Stimulated activated CD8-positive, alpha-beta memory T cell treated with anti-CD3 and anti-CD28 coated beads, Interleukin-4, amount 100 ng/mL, for 4 hours (primary cell): ENCODE data around the gene CMTM1.
A peak's percentile ranks its signal among the peaks of the same experiment; 100 is the strongest.
"Not testable (repeated sequence)": the region's sequence is repeated elsewhere in the genome, so short reads cannot be mapped to it uniquely, and the experiment has no call there.

Source experiments
- DNase-seq, 2 donors: peaks; one replicate each; pipeline ENCODE4 v3.0.0-alpha.2; 2020; ENCODE audit warnings: low read depth in 2 of 2, low spot score in 1 of 2

The CMTM1 gene

DNA sequence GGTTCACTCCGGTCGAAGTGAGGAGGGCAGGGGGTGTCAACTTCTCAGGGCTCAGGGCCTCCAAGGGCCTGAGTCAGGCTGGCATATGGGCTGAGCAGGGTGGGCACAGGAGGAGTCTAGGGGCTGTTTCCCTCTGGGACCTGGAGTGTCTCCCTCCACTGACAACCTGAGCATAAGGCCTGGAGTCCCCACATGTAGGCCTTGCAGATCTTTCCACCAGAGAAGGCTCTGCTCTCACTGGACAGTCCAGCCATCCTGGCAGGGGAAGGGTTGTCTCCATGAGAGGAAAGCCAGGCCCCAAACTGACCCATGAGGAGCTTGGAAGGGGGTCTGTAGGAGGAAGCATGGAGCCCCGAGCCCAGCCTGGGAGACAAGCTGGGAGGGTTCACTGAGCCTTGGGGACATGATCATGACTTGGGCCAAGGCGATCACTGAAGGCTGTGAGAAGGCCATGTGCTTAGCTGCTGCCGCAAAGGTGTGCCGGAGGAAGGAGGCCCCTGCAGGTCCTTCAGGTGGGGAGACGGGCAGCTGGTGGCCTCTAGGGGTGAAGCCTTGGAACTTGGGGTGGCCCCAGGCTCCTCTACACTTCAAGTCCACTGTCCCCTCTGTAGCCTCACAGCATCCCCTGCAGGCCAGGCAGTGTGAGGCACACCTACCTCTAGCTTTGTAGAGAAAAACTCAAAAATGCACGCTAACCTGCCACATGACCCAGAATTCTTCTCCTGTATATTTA, 22.9 kb downstream of the CMTM1 start:
- DNase-seq, result peak in 1 of 2 donors; percentile 44

DNA sequence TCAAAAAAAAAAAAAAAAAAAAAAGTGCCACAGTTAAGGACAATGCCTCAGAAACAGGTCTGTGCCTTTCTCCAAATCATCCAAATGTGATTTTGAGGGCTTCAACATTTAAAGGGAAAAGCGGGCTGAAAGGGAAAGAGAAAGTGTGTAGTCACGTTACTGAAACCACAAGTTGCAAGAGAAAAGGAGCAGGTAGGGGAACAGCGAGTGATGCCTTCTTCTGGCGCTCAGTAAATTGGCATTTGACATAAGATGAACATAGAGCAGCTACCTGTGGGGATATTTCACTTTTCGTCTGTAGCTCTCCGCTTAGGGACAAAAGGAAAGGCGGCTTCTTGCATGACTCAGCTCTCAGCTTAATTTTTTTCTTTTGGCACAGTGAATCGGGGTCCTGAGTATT, 24.1 kb downstream of the CMTM1 start:
- no peak for DNase-seq

DNA sequence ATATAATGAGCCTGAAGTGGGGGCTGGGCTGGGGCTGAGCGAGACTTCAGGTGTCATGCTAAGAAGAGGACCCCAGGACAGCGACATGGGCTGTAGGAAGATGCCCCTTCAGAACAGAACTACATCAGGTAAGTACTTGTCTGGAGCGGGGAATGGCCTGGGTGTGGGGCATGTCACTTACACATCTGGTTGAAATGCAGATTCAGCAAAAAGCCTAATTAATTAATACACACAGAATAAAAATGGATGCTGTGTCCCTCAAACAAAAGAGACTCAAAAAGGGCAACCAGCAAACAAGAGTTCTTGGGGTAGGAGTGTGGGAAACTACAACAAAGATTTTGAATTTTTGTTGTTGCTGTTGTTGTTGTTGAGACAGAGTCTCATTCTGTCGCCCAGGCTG, 24.8 kb downstream of the CMTM1 start:
- DNase-seq, result no peak

DNA sequence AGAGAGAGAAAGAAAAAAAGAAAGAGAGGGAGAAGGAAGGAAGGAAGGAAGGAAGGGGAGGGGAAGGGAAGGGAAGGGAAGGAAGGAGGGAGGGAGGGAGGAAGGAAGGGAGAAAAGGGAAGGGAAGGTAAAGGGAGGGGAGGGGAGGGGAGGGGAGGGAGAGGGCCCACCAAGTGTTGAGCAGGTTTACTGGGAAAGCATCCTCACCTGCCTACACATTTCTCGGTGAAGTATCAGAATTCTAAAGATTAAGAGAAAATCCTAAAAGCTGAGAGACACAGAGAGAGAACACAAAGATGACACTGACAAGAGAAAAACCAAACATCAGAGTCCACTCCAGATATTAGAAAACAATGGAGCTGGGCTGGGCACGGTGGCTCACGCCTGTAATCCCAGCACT, 26.0 kb downstream of the CMTM1 start:
- DNase-seq, result no peak

DNA sequence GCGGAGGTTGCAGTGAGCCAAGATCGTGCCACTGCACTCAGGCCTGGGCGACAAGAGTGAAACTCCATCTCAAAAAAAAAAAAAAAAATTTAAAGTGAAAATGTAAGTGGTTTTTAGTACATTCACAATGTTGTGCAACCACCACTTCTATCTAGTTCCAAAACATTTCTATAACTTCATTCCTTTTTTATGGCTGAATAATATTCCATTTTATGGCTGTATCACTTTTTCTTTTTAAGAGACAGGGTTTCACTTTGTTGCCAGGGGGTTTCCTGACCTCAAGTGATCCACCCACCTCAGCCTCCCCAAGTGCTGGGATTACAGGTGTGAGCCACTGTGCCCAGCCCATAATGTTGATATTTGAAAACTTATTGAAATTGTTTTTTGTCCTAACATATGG, 26.6 kb downstream of the CMTM1 start:
- DNase-seq, result no peak

DNA sequence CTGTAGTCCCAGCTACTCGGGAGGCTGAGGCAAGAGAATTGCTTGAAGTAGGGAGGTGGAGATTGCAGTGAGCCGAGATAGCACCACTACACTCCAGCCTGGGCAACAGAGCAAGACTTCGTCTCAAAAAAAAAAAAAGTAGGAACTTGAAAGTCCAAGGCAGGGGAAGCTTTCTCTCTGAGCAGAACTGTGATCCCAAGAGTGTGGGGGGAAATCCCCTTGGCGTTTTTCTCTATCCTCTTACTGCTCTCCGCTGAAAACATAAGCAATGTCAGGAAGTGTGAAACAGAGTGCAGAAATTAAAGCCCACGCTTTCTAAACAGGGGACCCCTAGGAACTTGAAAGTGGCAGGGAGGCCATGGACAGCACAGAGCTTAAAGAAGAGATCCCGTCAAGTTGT, 28.5 kb downstream of the CMTM1 start:
- no peak for DNase-seq

DNA sequence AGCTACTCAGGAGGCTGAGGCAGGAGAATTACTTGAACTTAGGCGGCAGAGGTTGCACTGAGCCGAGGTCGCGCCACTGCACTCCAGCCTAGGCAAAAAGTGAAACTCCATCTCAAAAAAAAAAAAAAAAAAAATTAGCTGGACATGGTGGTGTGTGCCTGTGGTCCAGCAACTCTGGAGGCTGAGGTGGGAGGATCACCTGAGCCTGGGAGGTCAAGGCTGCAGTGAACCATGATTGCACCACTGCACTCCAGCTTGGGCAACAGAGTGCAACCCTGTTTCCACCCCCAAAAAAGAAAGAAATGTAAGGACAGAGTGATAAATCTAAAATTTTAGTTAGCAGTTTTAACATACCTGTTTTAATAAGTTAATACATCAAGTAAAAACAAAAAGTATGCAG, 30.3 kb downstream of the CMTM1 start:
- DNase-seq, result not testable (repeated sequence)

DNA sequence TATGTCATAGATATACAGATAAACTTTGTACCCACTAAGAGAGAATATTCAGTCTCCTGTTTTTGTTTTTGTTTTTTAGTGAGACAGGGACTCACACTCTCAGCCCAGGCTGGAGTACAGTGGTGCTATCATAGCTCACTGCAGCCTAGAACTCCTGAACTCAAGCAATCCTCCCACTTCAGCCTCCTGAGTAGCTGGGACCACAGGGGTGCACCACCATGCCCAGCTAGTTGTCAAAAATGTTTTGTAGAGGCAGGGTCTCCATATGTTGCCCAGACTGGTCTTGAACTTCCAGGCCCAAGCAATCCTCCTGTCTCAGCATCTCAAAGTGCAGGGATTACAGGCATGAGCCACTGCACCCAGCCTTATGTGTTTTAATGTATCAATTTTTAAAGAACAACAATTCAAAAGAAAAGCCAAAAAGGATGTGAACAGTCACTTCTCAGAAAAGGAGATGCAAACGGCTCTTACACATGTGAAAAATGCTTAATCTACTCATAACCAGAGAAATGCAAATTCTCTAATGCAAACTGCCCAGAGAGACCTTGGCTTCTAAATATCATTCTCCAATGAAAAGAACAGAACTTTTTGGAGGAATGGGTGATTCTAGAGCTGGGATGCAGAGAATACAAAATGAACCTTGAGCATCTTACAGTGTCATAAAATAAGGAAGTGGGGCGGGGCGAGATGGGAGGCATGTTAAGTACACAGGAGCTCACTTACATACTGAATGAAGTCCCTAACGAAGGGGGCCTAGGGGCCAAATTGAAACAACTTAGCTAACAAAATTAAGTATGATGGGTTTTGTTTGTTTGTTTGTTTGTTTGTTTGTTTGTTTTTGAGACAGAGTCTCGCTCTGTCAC, 31.0 kb downstream of the CMTM1 start:
- DNase-seq, result no peak

DNA sequence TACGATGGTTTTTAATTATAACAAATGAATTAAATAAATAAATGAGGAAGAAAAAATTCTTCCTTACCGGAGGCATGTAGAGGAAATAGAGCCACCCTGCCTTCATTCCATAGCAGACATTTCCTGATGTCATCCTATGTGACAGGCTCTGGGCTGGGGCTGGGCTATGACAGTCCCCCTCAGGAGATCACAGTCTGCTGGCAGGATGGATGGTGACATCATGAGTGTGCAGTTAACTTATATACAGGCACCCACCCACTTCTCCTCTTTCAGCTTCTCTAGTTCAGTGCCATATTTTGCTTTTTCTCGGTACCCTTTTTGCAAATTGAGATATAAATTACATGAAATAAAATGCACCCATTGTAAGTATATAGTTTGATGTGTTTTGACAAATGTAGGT, 31.9 kb downstream of the CMTM1 start:
- no peak for DNase-seq

DNA sequence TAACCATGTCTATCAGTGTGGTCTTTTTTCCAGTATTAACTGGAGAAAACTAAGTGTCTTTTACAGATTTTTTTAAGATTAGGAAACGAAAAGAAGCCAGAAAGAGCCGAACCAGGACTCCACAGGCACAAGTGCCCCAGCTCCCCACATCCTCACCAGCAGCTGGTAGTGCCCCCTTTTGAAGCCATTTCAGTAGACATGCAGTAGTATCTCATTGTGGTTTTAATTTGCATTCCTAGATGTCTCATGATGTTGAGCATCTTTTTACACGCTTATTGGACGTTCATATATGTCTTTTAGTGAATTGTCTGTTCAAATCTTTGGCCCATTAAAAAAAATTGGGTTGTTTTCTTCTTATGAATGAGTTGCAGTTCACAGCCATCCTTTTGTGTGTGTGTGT, 33.5 kb downstream of the CMTM1 start:
- DNase-seq, result no peak

DNA sequence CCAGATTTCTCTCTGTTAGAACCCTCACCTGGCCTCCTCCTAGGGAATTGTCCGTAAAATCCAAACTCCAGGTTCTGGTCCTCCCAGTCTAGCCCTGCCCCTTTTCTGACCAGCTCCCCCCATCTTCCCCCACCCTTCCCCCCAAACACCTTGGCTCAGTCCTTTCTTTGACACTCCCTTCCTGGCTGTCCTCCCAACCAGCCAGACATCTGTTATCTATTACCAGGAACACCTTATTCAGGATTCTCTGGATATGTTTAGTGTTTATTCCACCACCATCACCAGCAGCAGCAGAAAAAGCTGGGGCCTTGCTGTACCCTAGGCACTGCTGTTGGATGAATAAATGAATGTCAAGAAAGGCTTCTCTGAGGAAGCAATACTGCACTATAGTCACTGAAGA, 34.2 kb downstream of the CMTM1 start:
- no peak for DNase-seq

DNA sequence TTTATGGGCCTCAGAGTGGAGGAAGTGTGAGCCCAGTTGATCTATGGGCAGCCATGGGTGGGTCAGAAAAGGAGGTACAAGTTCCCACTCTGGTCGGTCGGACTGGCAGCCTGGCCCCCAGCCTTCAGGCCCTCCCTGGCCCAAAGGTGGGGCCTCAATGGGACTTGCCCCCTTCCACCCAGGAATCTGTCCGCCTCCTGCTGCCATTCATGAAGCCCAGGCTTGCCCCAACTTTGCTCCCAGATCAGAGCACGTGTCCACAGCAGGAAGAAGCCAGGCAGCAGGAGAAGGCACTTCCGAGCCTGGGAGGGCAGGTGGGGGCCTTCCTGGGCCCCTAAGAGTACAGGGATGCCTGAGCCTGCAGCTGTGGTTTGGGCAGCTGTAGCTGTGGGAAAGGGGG, 35.2 kb downstream of the CMTM1 start:
- no peak for DNase-seq

DNA sequence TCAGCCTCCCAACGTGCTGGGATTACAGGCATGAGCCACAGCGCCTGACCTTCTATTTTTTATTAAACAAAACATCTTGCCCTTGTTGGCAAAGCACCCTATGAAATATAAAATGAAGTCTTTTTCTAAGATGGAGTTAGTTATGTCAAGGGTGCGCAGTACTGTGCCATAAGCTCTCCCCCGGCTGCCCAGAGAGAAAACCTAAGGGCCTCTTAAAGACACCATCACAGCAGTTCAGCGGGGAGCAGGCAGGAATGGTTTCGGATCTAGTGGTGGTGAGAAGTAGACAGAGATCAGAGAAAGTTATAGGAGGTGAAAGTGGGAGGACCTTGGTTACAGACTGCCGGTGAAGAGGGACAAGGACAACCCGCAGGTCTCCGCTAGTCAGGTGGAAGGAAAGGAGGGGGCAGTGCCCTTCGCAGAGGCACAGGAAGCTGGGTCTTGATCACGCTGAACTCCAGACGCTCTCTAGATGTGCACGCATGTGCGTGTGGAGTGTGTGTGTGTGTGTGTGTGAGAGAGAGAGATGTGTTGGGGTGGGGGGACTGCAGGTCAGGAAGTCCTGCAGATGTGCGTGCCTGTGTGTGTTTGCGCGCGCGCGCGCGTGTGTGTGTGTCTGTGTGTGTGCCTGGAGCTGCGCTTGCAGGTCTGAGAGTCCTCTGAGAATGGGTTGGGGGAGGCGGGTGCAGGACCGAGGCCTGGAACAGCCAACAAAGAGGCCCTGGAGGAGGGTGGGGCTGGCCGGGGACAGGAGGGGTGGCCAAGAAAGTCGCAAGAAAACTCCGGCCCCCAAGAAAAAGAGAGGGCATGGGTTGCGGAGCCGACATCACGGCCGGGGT, 37.5 kb downstream of the CMTM1 start:
- peak in 1 of 2 donors; percentile 38 for DNase-seq

DNA sequence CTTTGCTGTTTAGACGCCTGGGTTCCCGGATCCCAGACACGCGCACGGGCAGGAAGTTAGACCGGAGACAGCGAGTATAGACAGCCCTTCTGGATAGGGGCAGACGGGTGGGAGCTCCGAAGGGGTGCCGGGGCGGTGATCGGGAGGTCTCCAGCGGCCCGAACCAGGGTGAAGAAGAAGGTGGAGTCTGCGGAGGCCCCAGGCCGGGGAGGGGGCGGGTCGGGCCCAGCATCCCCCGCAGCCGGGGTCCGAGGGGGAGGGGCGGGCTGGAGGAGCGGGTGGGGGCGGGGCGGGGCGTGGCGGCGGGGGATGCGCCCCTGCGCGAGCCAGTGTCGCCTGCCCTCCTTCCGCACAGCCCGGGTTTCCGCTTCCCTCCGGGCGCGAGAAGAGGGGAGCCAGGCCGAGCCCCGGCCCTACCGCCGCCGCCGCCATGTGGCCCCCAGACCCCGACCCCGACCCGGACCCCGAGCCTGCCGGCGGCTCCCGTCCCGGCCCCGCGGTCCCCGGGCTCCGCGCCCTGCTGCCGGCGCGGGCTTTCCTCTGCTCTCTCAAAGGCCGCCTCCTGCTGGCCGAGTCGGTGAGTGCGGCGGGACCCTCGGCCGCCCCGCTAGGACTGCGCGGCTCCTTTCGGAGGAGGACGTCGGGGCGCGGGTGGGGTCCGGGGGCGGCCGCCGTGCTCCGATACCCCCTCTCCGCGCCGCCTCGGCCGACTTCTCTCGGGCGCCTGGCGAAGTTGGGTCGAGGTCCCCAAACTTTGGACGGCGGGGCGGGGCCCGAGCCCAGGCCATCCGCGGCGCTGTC, 38.3 kb downstream of the CMTM1 start, which contains the start of gene CMTM3:
CMTM3 (plus strand) TSS at position 329 of the 801 bp plus-strand sequence; CDS start at position 431, 102 bp downstream.
- DNase-seq, result peak; percentile 51 to 52

DNA sequence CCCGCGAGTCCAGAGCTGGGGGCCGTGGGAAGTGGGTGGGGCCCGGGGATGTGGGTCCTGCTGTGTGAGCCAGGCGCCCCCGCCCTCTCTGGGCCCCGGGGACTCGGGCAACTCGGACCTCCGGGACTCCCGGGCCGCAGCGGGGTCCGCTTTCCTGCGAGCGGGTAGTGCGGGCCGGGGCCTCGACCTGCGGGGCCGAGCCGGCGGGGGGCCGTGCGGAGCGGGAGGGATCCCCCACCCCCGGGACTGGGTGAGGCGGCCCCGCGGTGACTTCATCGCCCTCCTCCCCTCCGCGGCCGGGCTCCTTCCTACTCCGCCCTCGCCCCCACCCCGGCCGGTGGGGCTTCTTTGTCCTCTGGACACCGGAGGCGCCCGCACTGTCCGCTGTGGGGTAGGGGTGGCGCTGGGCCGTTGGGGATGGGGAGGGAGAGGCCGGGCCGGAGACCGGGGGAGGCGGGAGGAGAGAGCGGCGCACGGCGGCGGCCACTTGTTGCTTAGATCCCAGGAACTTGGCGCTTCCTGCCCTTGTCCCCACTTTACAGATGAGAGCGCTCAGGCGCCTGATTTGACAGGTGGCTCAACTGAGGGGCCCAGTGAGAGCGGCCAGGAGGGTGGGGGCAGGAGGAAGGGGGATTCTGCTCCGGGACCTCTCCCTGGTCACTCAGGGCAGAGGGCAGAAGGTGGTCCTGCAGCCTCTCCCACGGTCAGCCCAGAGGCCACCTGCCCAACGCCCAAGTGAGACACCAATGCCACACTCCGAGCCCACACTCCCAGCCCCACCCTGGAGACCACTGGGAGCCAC, 39.1 kb downstream of the CMTM1 start:
- DNase-seq, result no peak

DNA sequence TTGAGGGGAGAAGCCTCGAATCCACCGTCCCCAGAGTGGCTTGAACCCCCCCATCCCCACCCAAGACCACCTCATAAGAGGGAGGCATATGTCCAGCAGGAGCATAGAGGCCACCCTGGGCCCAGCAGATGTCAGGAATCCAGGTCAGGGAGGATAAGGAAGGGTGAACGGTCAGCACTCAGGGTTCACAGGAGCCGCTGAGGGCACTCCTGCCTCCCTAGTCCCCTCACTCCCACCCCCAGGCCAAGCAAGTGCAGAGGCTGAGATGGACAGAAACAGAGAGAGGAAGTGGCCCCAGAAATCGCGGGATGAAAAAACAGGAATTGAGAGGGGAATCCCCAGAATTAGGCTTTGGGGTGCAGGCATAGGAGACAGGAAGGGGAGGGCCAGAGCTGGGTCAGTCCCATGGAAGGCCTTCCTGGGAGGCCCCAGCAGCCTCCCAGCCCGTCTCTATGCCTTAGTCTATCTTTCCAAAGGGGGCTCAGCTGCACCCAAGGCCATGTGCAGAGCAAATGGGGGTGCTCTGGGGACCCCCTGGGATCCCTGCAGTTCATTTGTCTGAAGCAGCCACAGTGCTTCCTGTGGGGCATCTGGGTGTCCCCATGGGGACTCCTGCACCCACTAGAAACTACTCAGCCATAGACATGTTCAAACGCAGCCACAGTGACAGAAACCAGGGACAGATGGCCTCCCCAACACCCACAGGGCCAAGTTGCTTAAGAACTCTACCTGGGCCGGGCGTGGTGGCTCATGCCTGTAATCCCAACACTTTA, 39.9 kb downstream of the CMTM1 start:
- no peak for DNase-seq

DNA sequence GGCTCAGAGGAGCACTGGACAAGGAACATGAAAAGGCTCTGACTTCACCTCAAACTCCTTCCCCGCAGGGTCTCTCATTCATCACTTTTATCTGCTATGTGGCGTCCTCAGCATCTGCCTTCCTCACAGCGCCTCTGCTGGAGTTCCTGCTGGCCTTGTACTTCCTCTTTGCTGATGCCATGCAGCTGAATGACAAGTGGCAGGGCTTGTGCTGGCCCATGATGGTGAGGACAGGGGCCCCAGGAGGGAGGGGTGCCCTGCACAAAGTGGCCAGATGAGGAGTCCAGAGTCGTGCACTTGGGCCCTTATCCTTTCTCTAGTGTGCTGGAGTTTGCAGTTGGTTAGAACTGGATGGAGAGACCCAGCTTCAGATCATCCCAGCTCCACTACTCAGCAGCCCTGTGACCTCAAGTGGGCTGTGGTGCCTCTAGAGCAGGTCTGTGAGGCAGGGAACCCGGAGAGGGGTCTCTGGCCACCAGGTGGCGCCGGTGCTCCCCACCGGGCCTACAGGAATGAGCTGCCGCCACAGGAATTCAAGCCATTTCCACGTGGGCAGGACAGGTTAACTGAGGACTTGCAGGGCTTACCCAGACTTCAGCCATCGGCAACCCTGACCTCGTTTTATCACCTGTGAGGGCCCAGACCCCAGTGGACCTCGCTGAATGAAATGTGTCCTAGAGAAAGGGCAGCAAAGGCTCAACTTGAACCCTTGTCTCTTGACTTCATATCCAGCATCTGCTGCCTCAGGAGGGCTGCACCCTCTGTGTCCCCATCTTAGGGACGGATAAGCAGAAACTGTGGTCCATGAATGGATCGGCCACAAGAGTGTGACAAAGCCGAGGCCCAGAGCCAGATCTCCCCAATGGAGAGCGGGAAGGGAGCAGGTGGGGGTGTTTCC, 42.3 kb downstream of the CMTM1 start:
- peak; percentile 69 to 70 for DNase-seq

DNA sequence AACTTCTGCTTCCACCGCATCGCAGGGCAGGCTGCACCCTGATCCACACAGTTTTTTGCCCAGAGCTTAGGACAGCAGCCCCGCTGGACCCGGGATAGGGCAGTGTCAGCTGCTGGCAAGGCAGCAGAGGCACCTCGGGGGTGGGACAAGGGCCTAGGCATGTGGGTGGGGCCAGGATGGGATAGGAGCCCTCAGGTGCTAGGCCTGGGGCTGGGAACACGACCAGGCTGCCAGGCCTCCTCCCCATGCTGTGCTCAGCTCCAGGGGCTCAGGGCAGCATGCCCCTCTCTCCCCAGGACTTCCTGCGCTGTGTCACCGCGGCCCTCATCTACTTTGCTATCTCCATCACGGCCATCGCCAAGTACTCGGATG, 42.9 kb downstream of the CMTM1 start:
- DNase-seq, result no peak
